ENCODE data around the gene MDK. TPM values are rescaled to one million over a fixed set of nuclear protein-coding genes. Genes with fewer than 3 reads are reported as not detected.

MDK gene
- total RNA-seq, 3 donors from 2014 or later, result 103 to 672 (median 193) TPM

GRCh38 chr11:46356924-46357482 lies 24.5 kb upstream of the MDK start:
- Histone ChIP-seq H3K36me3 (ENCODE audit: low read depth) (no peaks in the 10 kb centered on the region), H3K9me3 (no peaks in the 10 kb centered on the region)

DNA sequence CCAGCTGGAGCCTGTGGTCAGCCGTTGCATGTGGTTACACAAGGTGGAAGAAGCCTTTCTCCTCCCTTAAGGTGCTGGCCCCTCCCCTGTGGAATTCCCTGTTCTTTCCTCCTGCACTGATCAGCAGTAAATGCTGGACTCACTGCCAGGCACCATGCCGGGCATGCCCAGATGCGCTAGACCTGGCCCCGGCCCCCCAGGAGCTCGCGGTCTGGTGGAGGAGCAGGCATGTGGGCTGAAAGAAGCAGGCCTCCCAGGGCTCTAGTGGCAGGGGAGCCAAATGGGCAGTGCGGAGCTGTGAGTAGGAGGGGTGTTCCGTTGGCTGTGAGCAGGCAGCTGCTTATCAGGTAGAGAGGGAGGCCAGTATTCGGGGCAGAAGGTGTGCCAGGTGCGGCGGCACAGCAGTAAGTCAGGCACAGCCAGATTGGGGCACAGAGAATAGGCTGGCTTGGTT lies 24.0 kb upstream of the MDK start:
- H3K4me1 ChIP-seq (ENCODE audit: low read depth), result no peaks in the 10 kb centered on the region

More at GRCh38 chr11:46356924-46357482, 24.5 kb upstream of the MDK start:
- Histone ChIP-seq H3K4me3 (no peak overlapping the region), H3K4me1 (ENCODE audit: low read depth) (no peaks in the 10 kb centered on the region)
- TF ChIP-seq, protein P1, sequence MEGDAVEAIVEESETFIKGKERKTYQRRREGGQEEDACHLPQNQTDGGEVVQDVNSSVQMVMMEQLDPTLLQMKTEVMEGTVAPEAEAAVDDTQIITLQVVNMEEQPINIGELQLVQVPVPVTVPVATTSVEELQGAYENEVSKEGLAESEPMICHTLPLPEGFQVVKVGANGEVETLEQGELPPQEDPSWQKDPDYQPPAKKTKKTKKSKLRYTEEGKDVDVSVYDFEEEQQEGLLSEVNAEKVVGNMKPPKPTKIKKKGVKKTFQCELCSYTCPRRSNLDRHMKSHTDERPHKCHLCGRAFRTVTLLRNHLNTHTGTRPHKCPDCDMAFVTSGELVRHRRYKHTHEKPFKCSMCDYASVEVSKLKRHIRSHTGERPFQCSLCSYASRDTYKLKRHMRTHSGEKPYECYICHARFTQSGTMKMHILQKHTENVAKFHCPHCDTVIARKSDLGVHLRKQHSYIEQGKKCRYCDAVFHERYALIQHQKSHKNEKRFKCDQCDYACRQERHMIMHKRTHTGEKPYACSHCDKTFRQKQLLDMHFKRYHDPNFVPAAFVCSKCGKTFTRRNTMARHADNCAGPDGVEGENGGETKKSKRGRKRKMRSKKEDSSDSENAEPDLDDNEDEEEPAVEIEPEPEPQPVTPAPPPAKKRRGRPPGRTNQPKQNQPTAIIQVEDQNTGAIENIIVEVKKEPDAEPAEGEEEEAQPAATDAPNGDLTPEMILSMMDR (IDR thresholded peaks at IDR 0.05), result no peak
- ATAC-seq, result no peak
- DNase-seq, result no peak
- intact Hi-C loops (cut with DNase I, micrococcal nuclease), result no loop called here

GRCh38 chr11:46359953-46360352 lies 21.5 kb upstream of the MDK start:
- Histone ChIP-seq H3K4me1 (ENCODE audit: low read depth) (no peaks in the 10 kb centered on the region), H3K4me3 (no peak overlapping the region), H3K36me3 (ENCODE audit: low read depth) (no peaks in the 10 kb centered on the region), H3K9me3 (no peaks in the 10 kb centered on the region)
- intact Hi-C loops (cut with DNase I, micrococcal nuclease), result no loop called here
- DNase-seq (no peak), ATAC-seq (no peak)
- TF ChIP-seq, protein P1 (IDR thresholded peaks at IDR 0.05), result no peak

More for the DNA sequence above, 24.0 kb upstream of the MDK start:
- no peak overlapping the region for H3K4me3 ChIP-seq
- no peaks in the 10 kb centered on the region for H3K36me3 ChIP-seq (ENCODE audit: low read depth)
- intact Hi-C loops (cut with DNase I, micrococcal nuclease), result no loop called here
- TF ChIP-seq, protein P1 (IDR thresholded peaks at IDR 0.05), result no peak
- H3K9me3 ChIP-seq, result no peaks in the 10 kb centered on the region
- peak; percentile 78 for ATAC-seq
- DNase-seq, result no peak

DNA sequence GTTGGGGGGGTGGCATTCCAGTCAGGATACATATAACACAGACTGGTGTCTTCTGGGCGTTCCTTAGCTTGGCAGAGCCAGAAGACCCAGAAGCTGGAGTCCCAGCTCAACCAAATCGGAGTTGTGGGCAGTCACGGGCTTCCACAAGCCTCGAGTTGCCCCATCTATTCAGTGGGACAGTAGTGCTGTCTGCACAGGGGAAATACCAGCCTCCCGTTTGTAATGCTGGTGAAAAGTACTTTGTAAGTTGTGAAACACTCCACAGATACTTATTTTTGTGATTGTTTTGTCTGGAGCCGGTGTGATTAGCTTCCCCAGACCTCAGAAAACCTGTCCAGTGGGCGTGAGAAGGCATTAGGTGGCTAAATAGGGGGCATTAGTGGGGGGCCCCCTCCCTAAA lies 20.6 kb upstream of the MDK start:
- no peaks in the 10 kb centered on the region for H3K9me3 ChIP-seq
- TF ChIP-seq, protein P1 (IDR thresholded peaks at IDR 0.05), result no peak
- no peaks in the 10 kb centered on the region for H3K4me1 ChIP-seq (ENCODE audit: low read depth)
- no peak overlapping the region for H3K4me3 ChIP-seq
- intact Hi-C loops (cut with DNase I, micrococcal nuclease), result no loop called here
- no peak for DNase-seq
- no peak for ATAC-seq
- no peaks in the 10 kb centered on the region for H3K36me3 ChIP-seq (ENCODE audit: low read depth)

DNA sequence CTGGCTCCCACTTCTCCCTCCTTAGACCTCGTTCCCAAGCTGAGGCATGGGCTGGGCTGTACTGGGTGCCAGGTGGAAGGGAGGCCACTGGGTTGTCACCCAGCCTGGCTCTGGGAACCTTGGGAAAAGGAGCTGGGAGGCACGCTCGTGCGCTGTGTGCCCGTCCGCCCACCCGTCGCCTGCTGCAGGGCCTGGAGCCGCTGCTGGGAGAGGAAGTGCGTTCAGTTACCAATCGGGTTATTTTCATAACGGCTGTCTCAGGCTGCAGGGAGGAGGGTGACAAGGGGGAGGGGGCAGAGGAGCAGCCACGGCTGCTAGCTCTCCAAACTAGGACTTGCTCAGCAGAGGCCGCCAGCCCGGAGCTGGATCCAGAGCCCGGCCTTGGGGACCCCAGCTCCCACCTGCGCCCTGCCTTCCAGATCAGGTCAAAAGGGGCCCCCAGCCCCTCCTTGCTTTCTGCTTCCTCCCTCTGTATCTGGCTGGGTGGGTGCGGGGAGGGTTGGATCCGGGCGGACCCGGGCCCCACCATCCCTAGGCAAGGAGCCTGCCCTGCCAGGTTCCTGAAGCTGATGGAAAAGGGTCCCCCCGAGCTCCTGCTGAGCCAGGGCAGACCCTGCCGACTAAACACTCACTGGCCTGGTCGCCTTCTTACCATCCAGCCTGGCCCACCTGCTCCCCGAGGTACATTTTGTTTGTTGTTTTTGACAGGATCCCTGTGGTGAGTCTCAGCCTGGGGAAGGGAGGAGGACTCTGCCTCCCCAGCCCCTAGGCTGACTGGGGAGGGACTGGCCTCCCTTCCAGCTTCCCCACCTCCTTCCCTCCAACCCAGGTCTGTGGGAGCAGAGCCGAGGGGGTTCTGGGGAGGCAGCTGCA lies 19.9 kb upstream of the MDK start:
- Histone ChIP-seq H3K4me1 (ENCODE audit: low read depth) (no peaks in the 10 kb centered on the region), H3K36me3 (ENCODE audit: low read depth) (no peaks in the 10 kb centered on the region), H3K4me3 (no peak overlapping the region), H3K9me3 (no peaks in the 10 kb centered on the region)
- TF ChIP-seq, protein P1 (IDR thresholded peaks at IDR 0.05), result no peak
- intact Hi-C loops (cut with DNase I, micrococcal nuclease), result no loop called here
- peak in 1 of 3 donors; percentile 54 for DNase-seq
- peak; percentile 59 for ATAC-seq
